ENCODE measurements around the gene SYCE3. TPM values are rescaled to one million over a fixed set of nuclear protein-coding genes. Genes with fewer than 3 reads are reported as not detected.

SYCE3 gene
- polyA plus RNA-seq, 1 experiment = not detected

DNA sequence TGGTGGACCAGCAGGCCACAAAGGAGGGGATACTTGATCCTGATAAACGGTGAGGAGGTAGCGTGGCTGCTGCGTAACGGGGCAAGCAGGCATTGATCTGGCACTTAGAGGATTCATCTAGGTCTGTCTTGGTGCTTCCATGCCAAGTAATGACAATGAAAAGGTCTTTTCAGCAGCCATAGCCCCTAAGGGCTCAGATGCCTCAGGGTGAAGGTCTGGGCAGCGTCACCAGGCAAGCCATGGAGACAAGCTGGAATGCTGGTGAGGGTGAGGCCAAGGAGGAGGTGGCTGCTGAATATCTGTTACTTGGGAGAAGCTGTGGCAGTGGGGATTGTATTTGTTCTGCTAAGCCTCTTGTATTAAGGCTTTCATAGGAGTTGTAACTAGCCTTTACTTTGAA is 24.7 kb upstream of the SYCE3 start:
- ChIA-PET POLR2A (no interaction called here), CTCF (interaction anchor here (1.3 to 1.8 kb wide), 2 partner anchors 12 to 25 kb away, joined by 4 read pairs; partner anchors contain the start of gene SYCE3)
- TF ChIP-seq, protein P1, sequence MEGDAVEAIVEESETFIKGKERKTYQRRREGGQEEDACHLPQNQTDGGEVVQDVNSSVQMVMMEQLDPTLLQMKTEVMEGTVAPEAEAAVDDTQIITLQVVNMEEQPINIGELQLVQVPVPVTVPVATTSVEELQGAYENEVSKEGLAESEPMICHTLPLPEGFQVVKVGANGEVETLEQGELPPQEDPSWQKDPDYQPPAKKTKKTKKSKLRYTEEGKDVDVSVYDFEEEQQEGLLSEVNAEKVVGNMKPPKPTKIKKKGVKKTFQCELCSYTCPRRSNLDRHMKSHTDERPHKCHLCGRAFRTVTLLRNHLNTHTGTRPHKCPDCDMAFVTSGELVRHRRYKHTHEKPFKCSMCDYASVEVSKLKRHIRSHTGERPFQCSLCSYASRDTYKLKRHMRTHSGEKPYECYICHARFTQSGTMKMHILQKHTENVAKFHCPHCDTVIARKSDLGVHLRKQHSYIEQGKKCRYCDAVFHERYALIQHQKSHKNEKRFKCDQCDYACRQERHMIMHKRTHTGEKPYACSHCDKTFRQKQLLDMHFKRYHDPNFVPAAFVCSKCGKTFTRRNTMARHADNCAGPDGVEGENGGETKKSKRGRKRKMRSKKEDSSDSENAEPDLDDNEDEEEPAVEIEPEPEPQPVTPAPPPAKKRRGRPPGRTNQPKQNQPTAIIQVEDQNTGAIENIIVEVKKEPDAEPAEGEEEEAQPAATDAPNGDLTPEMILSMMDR (IDR thresholded peaks at IDR 0.05; ENCODE audit: insufficient read depth, low read depth, low read length) = no peak
- no peaks in the 10 kb centered on the region for H3K36me3 ChIP-seq (ENCODE audit: control insufficient read depth, insufficient read depth, low read length)
- no peak for DNase-seq (ENCODE audit: low read depth)
- H3K4me3 ChIP-seq (ENCODE audit: low read depth, low read length) = no peak overlapping the region
- H3K27me3 ChIP-seq (ENCODE audit: control insufficient read depth, insufficient read depth, low read length) = no peaks in the 10 kb centered on the region

DNA sequence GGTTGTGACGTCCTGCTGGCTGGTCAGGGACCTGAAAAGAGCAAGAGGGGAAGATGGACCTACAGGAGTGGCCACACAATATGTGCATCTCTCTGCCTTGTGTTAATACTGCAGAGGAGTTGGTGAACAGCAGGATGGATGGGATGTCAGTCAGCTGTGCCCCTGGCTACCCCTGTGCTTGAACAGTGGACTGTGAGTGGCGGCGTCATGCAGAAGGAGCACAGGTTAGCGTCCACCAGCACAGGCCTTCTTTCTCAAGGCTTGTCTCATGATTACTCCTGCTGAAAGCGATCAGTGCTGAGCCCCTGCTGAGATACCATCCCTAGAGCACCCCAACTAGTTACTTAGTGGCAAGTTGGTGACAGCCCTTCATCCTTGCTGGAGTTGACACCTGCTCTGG is 23.7 kb upstream of the SYCE3 start:
- Histone ChIP-seq H3K4me3 (ENCODE audit: low read depth, low read length) (no peak overlapping the region), H3K27me3 (ENCODE audit: control insufficient read depth, insufficient read depth, low read length) (no peaks in the 10 kb centered on the region), H3K36me3 (ENCODE audit: control insufficient read depth, insufficient read depth, low read length) (no peaks in the 10 kb centered on the region)
- DNase-seq (ENCODE audit: low read depth) = no peak
- TF ChIP-seq, protein P1 (IDR thresholded peaks at IDR 0.05; ENCODE audit: insufficient read depth, low read depth, low read length) = no peak
- ChIA-PET CTCF (interaction anchor here (1.8 kb wide), 1 partner anchor 11 kb away, joined by 4 read pairs; no protein-coding TSS in a partner anchor), POLR2A (no interaction called here)

DNA sequence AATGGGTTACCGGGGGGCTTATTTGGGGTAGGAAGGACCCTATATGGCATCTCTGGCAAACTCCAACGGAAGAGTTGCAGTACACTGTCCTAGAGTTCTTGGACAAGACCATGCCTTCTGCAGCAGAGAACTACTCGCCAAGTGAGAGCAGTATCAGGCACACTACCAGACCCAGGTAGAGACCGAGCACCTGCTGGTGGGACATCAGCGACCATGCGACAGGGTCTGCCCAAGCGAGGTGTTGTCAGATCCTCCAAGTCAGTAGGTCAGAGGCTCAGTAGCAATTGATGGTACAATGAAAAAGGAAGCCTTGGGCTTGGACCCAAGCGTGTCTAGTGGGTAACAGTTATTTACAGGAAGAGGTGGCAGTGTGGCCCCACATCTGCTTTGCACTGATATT is 23.1 kb upstream of the SYCE3 start:
- ChIA-PET POLR2A (no interaction called here), CTCF (interaction anchor here (0.9 kb wide), 1 partner anchor 10 kb away, joined by 3 read pairs; no protein-coding TSS in a partner anchor)
- H3K27me3 ChIP-seq (ENCODE audit: control insufficient read depth, insufficient read depth, low read length) = no peaks in the 10 kb centered on the region
- H3K4me3 ChIP-seq (ENCODE audit: low read depth, low read length) = no peak overlapping the region
- TF ChIP-seq, protein P1 (IDR thresholded peaks at IDR 0.05; ENCODE audit: insufficient read depth, low read depth, low read length) = no peak
- no peaks in the 10 kb centered on the region for H3K36me3 ChIP-seq (ENCODE audit: control insufficient read depth, insufficient read depth, low read length)
- DNase-seq (ENCODE audit: low read depth) = no peak

DNA sequence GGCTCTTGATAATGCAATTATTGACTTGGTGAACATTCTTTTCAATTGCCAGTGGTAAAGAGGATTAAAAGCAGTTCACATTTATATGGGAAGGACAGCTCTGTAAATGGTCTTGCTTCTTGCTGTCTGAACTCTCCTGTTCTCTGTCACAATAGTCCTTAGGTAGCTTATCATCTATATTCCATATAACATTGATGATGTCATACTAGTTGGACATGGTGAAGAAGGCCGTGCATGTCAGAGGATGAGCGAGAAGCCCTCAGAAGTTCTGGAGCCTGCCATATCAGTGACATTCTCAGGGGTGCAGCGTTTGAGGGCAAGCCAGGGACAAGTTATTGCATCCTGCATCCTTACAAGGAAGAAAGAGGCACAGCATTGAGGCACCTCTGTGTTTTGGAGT is 22.5 kb upstream of the SYCE3 start:
- ChIA-PET POLR2A (no interaction called here), CTCF (interaction anchor here (0.9 kb wide), 1 partner anchor 10 kb away, joined by 3 read pairs; no protein-coding TSS in a partner anchor)
- Histone ChIP-seq H3K27me3 (ENCODE audit: control insufficient read depth, insufficient read depth, low read length) (no peaks in the 10 kb centered on the region), H3K36me3 (ENCODE audit: control insufficient read depth, insufficient read depth, low read length) (peaks cover under 1% of the 10 kb centered on the region; the same call in 1 of the 2 replicates), H3K4me3 (ENCODE audit: low read depth, low read length) (no peak overlapping the region)
- DNase-seq (ENCODE audit: low read depth) = no peak
- TF ChIP-seq, protein P1 (IDR thresholded peaks at IDR 0.05; ENCODE audit: insufficient read depth, low read depth, low read length) = no peak

DNA sequence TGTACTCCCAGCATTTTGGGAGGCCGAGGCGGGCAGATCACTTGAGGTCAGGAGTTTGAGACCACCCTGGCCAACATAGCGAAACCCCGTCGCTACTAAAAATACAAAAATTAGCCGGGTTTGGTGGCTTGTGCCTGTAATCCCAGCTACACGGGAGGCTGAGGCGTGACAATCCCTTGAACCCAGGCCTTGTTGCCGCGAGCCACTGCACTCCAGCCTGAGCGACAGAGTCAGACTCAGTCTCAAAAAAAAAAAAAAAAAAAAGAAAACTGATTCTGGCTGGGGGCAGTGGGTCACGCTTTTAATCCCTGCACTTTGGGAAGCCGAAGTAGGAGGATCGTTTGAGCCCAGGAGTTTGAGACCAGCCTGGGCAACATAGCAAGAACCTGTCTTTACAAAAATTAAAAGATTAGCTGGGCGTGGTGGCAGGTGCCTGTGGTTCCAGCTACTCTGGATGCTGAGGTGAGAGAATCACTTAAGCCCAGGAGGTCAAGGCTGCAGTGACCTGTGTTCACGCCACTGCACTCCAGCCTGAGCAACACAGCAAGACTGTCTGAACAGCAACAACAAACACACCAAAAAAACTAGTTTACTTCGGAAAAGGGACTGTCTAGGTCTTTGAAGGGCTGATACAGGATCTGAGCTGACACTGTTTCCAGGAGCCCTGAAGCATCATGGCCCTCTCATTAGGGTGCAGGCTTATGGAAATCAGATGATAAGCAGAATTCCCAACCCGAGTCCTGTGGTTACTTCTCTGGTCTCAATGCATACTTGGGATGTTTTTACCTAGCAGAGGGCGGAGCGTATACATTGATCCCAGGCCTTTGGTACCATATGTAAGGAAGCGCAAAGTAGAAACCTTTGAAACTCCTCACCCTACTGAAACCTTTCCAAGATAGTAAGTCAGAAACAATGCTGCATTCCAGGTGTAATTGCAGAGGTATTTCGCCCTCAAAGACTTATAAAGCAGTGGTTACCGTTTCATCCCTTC is 21.7 kb upstream of the SYCE3 start:
- Histone ChIP-seq H3K36me3 (ENCODE audit: control insufficient read depth, insufficient read depth, low read length) (peaks cover 3% of the 10 kb centered on the region), H3K27me3 (ENCODE audit: control insufficient read depth, insufficient read depth, low read length) (no peaks in the 10 kb centered on the region), H3K4me3 (ENCODE audit: low read depth, low read length) (no peak overlapping the region)
- POLR2A ChIA-PET = no interaction called here
- no peak for DNase-seq (ENCODE audit: low read depth)
- TF ChIP-seq, protein P1 (IDR thresholded peaks at IDR 0.05; ENCODE audit: insufficient read depth, low read depth, low read length) = no peak
- CTCF ChIA-PET = no interaction called here

All from BJ (cell line).